HG03045 (cell line): ENCODE data around the gene SH3PXD2A.

Experiments
- ATAC-seq: cut with Tn5 transposase; IDR thresholded peaks from one replicate; pipeline ENCODE4 v1.9.1; 2021; ENCODE audit warnings: mild to moderate bottlenecking, moderate library complexity; ENCODE audit not compliant: unreplicated experiment

Gene SH3PXD2A

GRCh38 chr10:103555325-103555649 is 300.1 kb downstream of the SH3PXD2A start:
- ATAC-seq = no peak

- no peak for ATAC-seq
Observed at GRCh38 chr10:103554488-103555324, 300.7 kb downstream of the SH3PXD2A start.

GRCh38 chr10:103553743-103554487 is 301.5 kb downstream of the SH3PXD2A start:
- ATAC-seq = no peak

- no peak for ATAC-seq
Observed at GRCh38 chr10:103552856-103553742, 302.3 kb downstream of the SH3PXD2A start.

GRCh38 chr10:103551619-103552602 is 303.5 kb downstream of the SH3PXD2A start:
- no peak for ATAC-seq

- no peak for ATAC-seq
Observed at GRCh38 chr10:103550229-103550628, 305.1 kb downstream of the SH3PXD2A start.

- no peak for ATAC-seq
Observed at GRCh38 chr10:103549349-103549685, 306.1 kb downstream of the SH3PXD2A start.

- ATAC-seq = no peak
Observed at GRCh38 chr10:103548581-103549348, 306.6 kb downstream of the SH3PXD2A start.

- ATAC-seq = no peak
Observed at GRCh38 chr10:103548006-103548405, 307.4 kb downstream of the SH3PXD2A start.

- ATAC-seq = no peak
Observed at GRCh38 chr10:103547391-103547946, 307.9 kb downstream of the SH3PXD2A start.

GRCh38 chr10:103546401-103546800 is 309.0 kb downstream of the SH3PXD2A start:
- ATAC-seq = no peak

GRCh38 chr10:103545771-103546281 is 309.6 kb downstream of the SH3PXD2A start:
- ATAC-seq = no peak

GRCh38 chr10:103545366-103545765 is 310.0 kb downstream of the SH3PXD2A start:
- ATAC-seq = no peak

GRCh38 chr10:103544657-103545310 is 310.6 kb downstream of the SH3PXD2A start:
- no peak for ATAC-seq
